Endodermal cell (in vitro differentiated cells): ENCODE data around the gene FOXP3. TPM values are rescaled to one million over a fixed set of nuclear protein-coding genes. Genes with fewer than 3 reads are reported as not detected.

Source experiments
- DNase-seq: peaks from one replicate; pipeline ENCODE4 v3.0.0-alpha.2; 2017
- H3K27ac ChIP-seq: 2 replicates; pipeline ENCODE4 v1.5.1; 2013; ENCODE audit warnings: mild to moderate bottlenecking, low read depth, low read length, moderate library complexity
- H3K27me3 ChIP-seq: 2 replicates; pipeline ENCODE4 v1.6.1; 2013; ENCODE audit warnings: mild to moderate bottlenecking, low read length, moderate library complexity; ENCODE audit not compliant: insufficient read depth, control insufficient read depth, poor library complexity, severe bottlenecking
- H3K36me3 ChIP-seq: 2 replicates; pipeline ENCODE4 v1.7.0; 2013; ENCODE audit warnings: mild to moderate bottlenecking, low read length, moderate library complexity; ENCODE audit not compliant: control insufficient read depth, insufficient read depth
- H3K4me1 ChIP-seq: one replicate; pipeline ENCODE4 v1.7.0; 2013; ENCODE audit warnings: low read length; ENCODE audit not compliant: control insufficient read depth, insufficient read depth
- H3K4me3 ChIP-seq: 2 replicates; pipeline ENCODE4 v1.5.1; 2013; ENCODE audit warnings: mild to moderate bottlenecking, low read length, moderate library complexity
- H3K9ac ChIP-seq: 2 replicates; pipeline ENCODE4 v1.6.1; 2013; ENCODE audit warnings: mild to moderate bottlenecking, low read length, moderate library complexity; ENCODE audit not compliant: poor library complexity, severe bottlenecking; ENCODE audit errors: extremely low read depth
- H3K9me3 ChIP-seq: 2 replicates; pipeline ENCODE4 v1.6.1; 2013; ENCODE audit warnings: mild to moderate bottlenecking, low read length, moderate library complexity; ENCODE audit not compliant: control insufficient read depth
- H3K27ac Mint-ChIP-seq: 2 replicates; pipeline ENCODE4 v1.8.0; 2020; ENCODE audit warnings: mixed read lengths
- H3K27me3 Mint-ChIP-seq: 2 replicates; pipeline ENCODE4 v1.8.0; 2021; ENCODE audit warnings: mild to moderate bottlenecking, mixed read lengths; ENCODE audit not compliant: insufficient read depth
- H3K36me3 Mint-ChIP-seq: 2 replicates; pipeline ENCODE4 v1.8.0; 2020; ENCODE audit warnings: low read depth, mixed read lengths
- H3K4me1 Mint-ChIP-seq: 2 replicates; pipeline ENCODE4 v1.8.0; 2020; ENCODE audit warnings: mixed read lengths
- H3K4me3 Mint-ChIP-seq: 2 replicates; pipeline ENCODE4 v1.8.0; 2020; ENCODE audit warnings: mild to moderate bottlenecking, moderate library complexity, mixed read lengths
- H3K9me3 Mint-ChIP-seq: 2 replicates; pipeline ENCODE4 v1.8.0; 2020; ENCODE audit warnings: mild to moderate bottlenecking, mixed read lengths
- CTCF ChIP-seq: fragments of 200-600 bp; sonication (generic); conservative IDR thresholded peaks from 2 replicates; pipeline ENCODE4 v1.5.0; 2021; ENCODE audit warnings: antibody characterized with exemption, mild to moderate bottlenecking
- WGBS, 2 experiments: methylation state at CpG; one replicate each; pipeline versions ENCODE4 v1.1.5 to v1.1.7; 2013; ENCODE audit warnings: missing lambda C conversion rate in 2 of 2, mixed read lengths in 1 of 2; ENCODE audit not compliant: insufficient coverage in 1 of 2, insufficient read length in 1 of 2; 5-methylcytosine and 5-hydroxymethylcytosine counted together
- total RNA-seq, 2 donors: library from RNA; stranded (reverse); fragmentation: NEBNext Ultra II Directional in 1 of 2; extraction: Animal tissue kit (Norgen Biotek cat#: 25700) in 1 of 2; gene quantifications; 2 replicates in 1 of 2; 3 replicates in 1 of 2; pipeline ENCODE4 v1.2.1, GENCODE V29; 2021

FOXP3 gene
- total RNA-seq, 2 donors from 2014 or later: 0.53 to 0.77 TPM

GRCh38 chrX:49262603-49263002, 1.9 kb downstream of the FOXP3 start:
- Histone ChIP-seq H3K9ac (no peak overlapping the region), H3K9me3 (no peaks in the 10 kb centered on the region), H3K4me1 (no peaks in the 10 kb centered on the region), H3K27me3 (no peaks in the 10 kb centered on the region), H3K4me3 (no peak overlapping the region), H3K36me3 (no peaks in the 10 kb centered on the region), H3K27ac (no peak overlapping the region)
- WGBS, 2 experiments: no CpG with 5 or more reads among the region's 1 CpG
- no peaks in the 10 kb centered on the region for H3K36me3 Mint-ChIP-seq
- peaks cover 85% of the 10 kb centered on the region for H3K9me3 Mint-ChIP-seq
- peaks cover 6% of the 10 kb centered on the region for H3K4me1 Mint-ChIP-seq
- H3K27me3 Mint-ChIP-seq: peaks cover 2% of the 10 kb centered on the region
- no peak overlapping the region for H3K27ac Mint-ChIP-seq
- TF ChIP-seq CTCF: no peak
- no peak overlapping the region for H3K4me3 Mint-ChIP-seq
- no peak for DNase-seq

GRCh38 chrX:49260221-49260985, 4.1 kb downstream of the FOXP3 start:
- no peaks in the 10 kb centered on the region for H3K4me1 ChIP-seq
- WGBS, 2 experiments: 98 to 100% methylated on average over 2 to 17 of the region's 17 CpGs

GRCh38 chrX:49258749-49259124, 5.8 kb downstream of the FOXP3 start:
- H3K9me3 Mint-ChIP-seq: peaks cover 75% of the 10 kb centered on the region
- no peaks in the 10 kb centered on the region for H3K36me3 ChIP-seq
- 98% methylated on average over 5 of the region's 5 CpGs; no CpG with 5 or more reads in 1 of the 2 experiments for WGBS, 2 experiments

More at GRCh38 chrX:49260221-49260985, 4.1 kb downstream of the FOXP3 start:
- DNase-seq: no peak
- TF ChIP-seq CTCF: no peak
- Histone ChIP-seq H3K27me3 (no peaks in the 10 kb centered on the region), H3K36me3 (no peaks in the 10 kb centered on the region), H3K9ac (no peak overlapping the region), H3K27ac (no peak overlapping the region), H3K4me3 (no peak overlapping the region), H3K9me3 (no peaks in the 10 kb centered on the region)
- no peaks in the 10 kb centered on the region for H3K36me3 Mint-ChIP-seq
- H3K27ac Mint-ChIP-seq: no peak overlapping the region
- H3K4me1 Mint-ChIP-seq: peaks cover 6% of the 10 kb centered on the region
- no peak overlapping the region for H3K4me3 Mint-ChIP-seq
- H3K9me3 Mint-ChIP-seq: peaks cover 77% of the 10 kb centered on the region
- peaks cover 2% of the 10 kb centered on the region for H3K27me3 Mint-ChIP-seq

More at GRCh38 chrX:49258749-49259124, 5.8 kb downstream of the FOXP3 start:
- H3K27ac ChIP-seq: no peak overlapping the region
- no peak overlapping the region for H3K4me3 ChIP-seq
- peaks cover 2% of the 10 kb centered on the region for H3K27me3 Mint-ChIP-seq
- TF ChIP-seq CTCF: no peak
- H3K27me3 ChIP-seq: no peaks in the 10 kb centered on the region
- H3K9me3 ChIP-seq: no peaks in the 10 kb centered on the region
- H3K4me3 Mint-ChIP-seq: no peak overlapping the region
- peaks cover 6% of the 10 kb centered on the region for H3K4me1 Mint-ChIP-seq
- no peaks in the 10 kb centered on the region for H3K4me1 ChIP-seq
- no peak overlapping the region for H3K9ac ChIP-seq
- H3K36me3 Mint-ChIP-seq: no peaks in the 10 kb centered on the region
- H3K27ac Mint-ChIP-seq: no peak overlapping the region
- DNase-seq: no peak
